PC-9 (cell line): Measurements from ENCODE around the gene FN3KRP. TPM values are rescaled to one million over a fixed set of nuclear protein-coding genes. Genes with fewer than 3 reads are reported as not detected.

Experiments
- BruUV-seq: library from RNA; stranded (reverse); fragments of 400-500 nt; replicated peaks from 2 replicates; lab custom pipeline; 2021; lab: Mats Ljungman, UMichigan
- CTCF ChIA-PET: fragments of 300-600 bp; sonication (Branson Sonifier 250); formaldehyde crosslinking; loops from one replicate; lab custom pipeline; 2022; ENCODE audit warnings: antibody characterized with exemption; lab: Charles Lee
- POLR2A ChIA-PET: fragments of 300-600 bp; sonication (Branson Sonifier 250); formaldehyde crosslinking; loops from one replicate; lab custom pipeline; 2022; ENCODE audit warnings: antibody characterized with exemption; ENCODE audit not compliant: unreplicated experiment; lab: Charles Lee
- DNase-seq, 2 experiments: peaks; one replicate each; pipeline versions ENCODE4 v3.0.0 to v3.0.0-alpha.2; 2015 to 2022; ENCODE audit warnings: mixed read lengths in 1 of 2
- H2AFZ ChIP-seq: fragments of 200-600 bp; sonication (generic); 2 replicates; pipeline ENCODE4 v1.8.1; 2017; ENCODE audit warnings: antibody characterized with exemption
- H3F3A ChIP-seq: fragments of 200-600 bp; sonication (generic); 2 replicates; pipeline ENCODE4 v1.8.1; 2017; ENCODE audit warnings: antibody characterized with exemption, mild to moderate bottlenecking, low read depth; ENCODE audit not compliant: insufficient read depth
- H3K27ac ChIP-seq: fragments of 200-600 bp; sonication (generic); 2 replicates; pipeline ENCODE4 v1.6.1; 2016; ENCODE audit warnings: mixed run types
- H3K27me3 ChIP-seq: fragments of 200-600 bp; sonication (generic); 2 replicates; pipeline ENCODE4 v1.6.1; 2016; ENCODE audit warnings: low read depth, mixed run types; ENCODE audit not compliant: insufficient read depth
- H3K36me3 ChIP-seq: fragments of 200-600 bp; sonication (generic); 2 replicates; pipeline ENCODE4 v1.6.1; 2016; ENCODE audit warnings: low read depth, mixed run types
- H3K4me1 ChIP-seq: fragments of 200-600 bp; sonication (generic); replicated peaks from 2 replicates; pipeline ENCODE4 v1.6.1; 2016; ENCODE audit warnings: mixed run types; ENCODE audit not compliant: insufficient read depth
- H3K4me2 ChIP-seq: fragments of 200-600 bp; sonication (generic); 2 replicates; pipeline ENCODE4 v1.6.1; 2017; ENCODE audit warnings: mixed run types
- H3K4me3 ChIP-seq: fragments of 200-600 bp; sonication (generic); 2 replicates; pipeline ENCODE4 v1.6.1; 2016; ENCODE audit warnings: mixed run types
- H3K79me2 ChIP-seq: fragments of 200-600 bp; sonication (generic); 2 replicates; pipeline ENCODE4 v1.6.1; 2017; ENCODE audit warnings: low read depth, mixed run types
- H3K9me2 ChIP-seq: fragments of 200-600 bp; sonication (generic); 2 replicates; pipeline ENCODE4 v1.8.1; 2017; ENCODE audit warnings: mild to moderate bottlenecking; ENCODE audit not compliant: insufficient read depth
- H3K9me3 ChIP-seq: fragments of 200-600 bp; sonication (generic); 2 replicates; pipeline ENCODE4 v1.8.1; 2016; ENCODE audit warnings: low read depth; ENCODE audit not compliant: insufficient read depth
- H4K20me1 ChIP-seq: fragments of 200-600 bp; sonication (generic); 2 replicates; pipeline ENCODE4 v1.8.1; 2017; ENCODE audit not compliant: insufficient read depth
- CTCF ChIP-seq: fragments of 200-600 bp; sonication (generic); conservative IDR thresholded peaks from 2 replicates; pipeline ENCODE4 v1.6.1; 2017; ENCODE audit warnings: mixed run types, antibody characterized with exemption, mild to moderate bottlenecking, moderate library complexity
- EZH2 ChIP-seq: fragments of 200-600 bp; sonication (generic); IDR thresholded peaks from 2 replicates; pipeline ENCODE4 v1.8.0; 2017; ENCODE audit warnings: antibody characterized with exemption, low read depth
- intact Hi-C: fragments of 100-400 bp; cut with micrococcal nuclease; formaldehyde crosslinking; loops from one replicate; pipeline ENCODE4 v1.10.0; 2022; ENCODE audit not compliant: unreplicated experiment
- total RNA-seq: library from RNA; stranded (reverse); gene quantifications from 2 replicates; pipeline ENCODE4 v1.2.3, GENCODE V29; 2021

Gene FN3KRP
- total RNA-seq, 1 experiment from 2014 or later, result 28.8 TPM

- Histone ChIP-seq H3K4me3 (no peak overlapping the region), H3K9me2 (no peaks in the 10 kb centered on the region), H3K36me3 (no peaks in the 10 kb centered on the region), H3K27me3 (no peaks in the 10 kb centered on the region), H3K4me1 (no peaks in the 10 kb centered on the region; the same call in 1 of the 2 replicates), H3K79me2 (peaks cover 6% of the 10 kb centered on the region), H4K20me1 (no peaks in the 10 kb centered on the region; the same call in 1 of the 2 replicates), H3K4me2 (no peak overlapping the region), H3K27ac (no peak overlapping the region), H3K9me3 (no peaks in the 10 kb centered on the region), H3F3A (no peaks in the 10 kb centered on the region), H2AFZ (no peak overlapping the region)
- intact Hi-C loops, result loop anchor here (10.0 kb wide), 1 partner anchor 74 kb away; the partner anchor contains the start of gene WDR45B
- no peak for TF ChIP-seq EZH2
- no peak for TF ChIP-seq CTCF
- POLR2A ChIA-PET, result interaction anchor here (0.5 kb wide), 1 partner anchor 22 kb away, joined by 3 read pairs; no protein-coding TSS in a partner anchor
- no peak for DNase-seq
- no TSS peak for BruUV-seq
- CTCF ChIA-PET, result no interaction called here
Observed at GRCh38 chr17:82718986-82719685, 2.6 kb downstream of the FN3KRP start.

GRCh38 chr17:82720204-82720603, 3.7 kb downstream of the FN3KRP start:
- no TSS peak for BruUV-seq
- no peak for DNase-seq
- TF ChIP-seq EZH2 (no peak), CTCF (no peak)
- no peaks in the 10 kb centered on the region for H3F3A ChIP-seq
- no peaks in the 10 kb centered on the region; the same call in 1 of the 2 replicates for H3K4me1 ChIP-seq
- no peak overlapping the region for H2AFZ ChIP-seq
- ChIA-PET CTCF (no interaction called here), POLR2A (no interaction called here)
- no peak overlapping the region for H3K27ac ChIP-seq
- H3K9me3 ChIP-seq, result no peaks in the 10 kb centered on the region
- no peaks in the 10 kb centered on the region for H3K27me3 ChIP-seq
- H3K9me2 ChIP-seq, result no peaks in the 10 kb centered on the region
- no peak overlapping the region for H3K4me3 ChIP-seq
- H4K20me1 ChIP-seq, result no peaks in the 10 kb centered on the region; the same call in 1 of the 2 replicates
- intact Hi-C loops, result no loop called here
- no peak overlapping the region for H3K4me2 ChIP-seq
- no peaks in the 10 kb centered on the region for H3K36me3 ChIP-seq
- H3K79me2 ChIP-seq, result peaks cover 6% of the 10 kb centered on the region

GRCh38 chr17:82722341-82723013, 6.0 kb downstream of the FN3KRP start:
- Histone ChIP-seq H3K27me3 (no peaks in the 10 kb centered on the region), H3K36me3 (no peaks in the 10 kb centered on the region), H3K27ac (no peak overlapping the region), H4K20me1 (no peaks in the 10 kb centered on the region; the same call in 1 of the 2 replicates), H3K79me2 (peaks cover 5% of the 10 kb centered on the region), H2AFZ (no peak overlapping the region), H3K4me1 (no peaks in the 10 kb centered on the region; the same call in 1 of the 2 replicates), H3K4me2 (no peak overlapping the region), H3K9me2 (no peaks in the 10 kb centered on the region), H3K4me3 (no peak overlapping the region), H3K9me3 (no peaks in the 10 kb centered on the region), H3F3A (no peaks in the 10 kb centered on the region)
- CTCF ChIA-PET, result no interaction called here
- DNase-seq, result no peak
- POLR2A ChIA-PET, result interaction anchor here (0.6 kb wide), 1 partner anchor 685 kb away, joined by 5 read pairs; the partner anchor contains the start of gene DCXR
- TF ChIP-seq EZH2 (no peak), CTCF (no peak)
- intact Hi-C loops, result no loop called here
- no TSS peak for BruUV-seq
